ENCODE results near the gene ATRIP. TPM values are rescaled to one million over a fixed set of nuclear protein-coding genes. Genes with fewer than 3 reads are reported as not detected.

ATRIP gene
- total and polyA plus RNA-seq, 10 of the 15 experiments (the other 5 are each of a cell fraction or from before 2014, with no cell fraction given): 1.4 to 16.0 (median 10.1) TPM

DNA sequence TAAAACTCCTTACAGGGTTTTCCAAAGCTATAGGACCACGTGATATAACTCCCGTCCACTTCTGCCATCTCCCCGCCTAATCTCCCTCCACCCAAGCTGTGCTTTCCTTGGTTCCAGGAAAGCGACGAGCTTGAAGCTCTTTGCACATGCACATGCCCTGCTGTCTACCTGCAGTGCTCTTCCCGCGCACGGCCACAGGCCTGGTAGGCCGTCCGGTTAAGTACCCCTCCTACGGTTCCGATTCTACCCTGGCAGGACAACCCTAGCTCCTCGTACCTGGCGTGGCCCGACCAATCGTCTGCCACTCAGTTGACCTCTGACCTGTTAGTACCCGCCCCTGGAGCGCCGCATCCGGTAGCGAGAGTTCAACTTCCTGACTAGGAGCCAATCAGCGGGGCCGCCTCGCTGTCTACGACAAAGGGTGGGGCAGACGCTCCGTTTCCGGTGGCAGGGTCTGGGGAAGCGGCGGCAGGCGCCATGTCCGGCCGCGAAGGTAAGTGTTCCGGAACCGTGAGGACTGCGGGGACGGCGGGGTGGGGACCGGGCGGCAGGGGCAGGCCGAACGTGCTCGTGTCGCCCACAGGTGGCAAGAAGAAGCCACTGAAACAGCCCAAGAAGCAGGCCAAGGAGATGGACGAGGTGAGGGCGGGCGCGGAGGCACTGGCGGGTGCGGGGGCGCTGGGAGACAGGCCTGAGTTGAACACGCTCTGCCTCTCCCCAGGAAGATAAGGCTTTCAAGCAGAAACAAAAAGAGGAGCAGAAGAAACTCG is 6.5 kb upstream of the ATRIP start, which contains the start of the genes CCDC51 and TMA7 (continued):
- TF ChIP-seq, protein P1, sequence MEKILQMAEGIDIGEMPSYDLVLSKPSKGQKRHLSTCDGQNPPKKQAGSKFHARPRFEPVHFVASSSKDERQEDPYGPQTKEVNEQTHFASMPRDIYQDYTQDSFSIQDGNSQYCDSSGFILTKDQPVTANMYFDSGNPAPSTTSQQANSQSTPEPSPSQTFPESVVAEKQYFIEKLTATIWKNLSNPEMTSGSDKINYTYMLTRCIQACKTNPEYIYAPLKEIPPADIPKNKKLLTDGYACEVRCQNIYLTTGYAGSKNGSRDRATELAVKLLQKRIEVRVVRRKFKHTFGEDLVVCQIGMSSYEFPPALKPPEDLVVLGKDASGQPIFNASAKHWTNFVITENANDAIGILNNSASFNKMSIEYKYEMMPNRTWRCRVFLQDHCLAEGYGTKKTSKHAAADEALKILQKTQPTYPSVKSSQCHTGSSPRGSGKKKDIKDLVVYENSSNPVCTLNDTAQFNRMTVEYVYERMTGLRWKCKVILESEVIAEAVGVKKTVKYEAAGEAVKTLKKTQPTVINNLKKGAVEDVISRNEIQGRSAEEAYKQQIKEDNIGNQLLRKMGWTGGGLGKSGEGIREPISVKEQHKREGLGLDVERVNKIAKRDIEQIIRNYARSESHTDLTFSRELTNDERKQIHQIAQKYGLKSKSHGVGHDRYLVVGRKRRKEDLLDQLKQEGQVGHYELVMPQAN (conservative IDR thresholded peaks at IDR 0.05): peak; percentile 50
- TF ChIP-seq, protein P2, sequence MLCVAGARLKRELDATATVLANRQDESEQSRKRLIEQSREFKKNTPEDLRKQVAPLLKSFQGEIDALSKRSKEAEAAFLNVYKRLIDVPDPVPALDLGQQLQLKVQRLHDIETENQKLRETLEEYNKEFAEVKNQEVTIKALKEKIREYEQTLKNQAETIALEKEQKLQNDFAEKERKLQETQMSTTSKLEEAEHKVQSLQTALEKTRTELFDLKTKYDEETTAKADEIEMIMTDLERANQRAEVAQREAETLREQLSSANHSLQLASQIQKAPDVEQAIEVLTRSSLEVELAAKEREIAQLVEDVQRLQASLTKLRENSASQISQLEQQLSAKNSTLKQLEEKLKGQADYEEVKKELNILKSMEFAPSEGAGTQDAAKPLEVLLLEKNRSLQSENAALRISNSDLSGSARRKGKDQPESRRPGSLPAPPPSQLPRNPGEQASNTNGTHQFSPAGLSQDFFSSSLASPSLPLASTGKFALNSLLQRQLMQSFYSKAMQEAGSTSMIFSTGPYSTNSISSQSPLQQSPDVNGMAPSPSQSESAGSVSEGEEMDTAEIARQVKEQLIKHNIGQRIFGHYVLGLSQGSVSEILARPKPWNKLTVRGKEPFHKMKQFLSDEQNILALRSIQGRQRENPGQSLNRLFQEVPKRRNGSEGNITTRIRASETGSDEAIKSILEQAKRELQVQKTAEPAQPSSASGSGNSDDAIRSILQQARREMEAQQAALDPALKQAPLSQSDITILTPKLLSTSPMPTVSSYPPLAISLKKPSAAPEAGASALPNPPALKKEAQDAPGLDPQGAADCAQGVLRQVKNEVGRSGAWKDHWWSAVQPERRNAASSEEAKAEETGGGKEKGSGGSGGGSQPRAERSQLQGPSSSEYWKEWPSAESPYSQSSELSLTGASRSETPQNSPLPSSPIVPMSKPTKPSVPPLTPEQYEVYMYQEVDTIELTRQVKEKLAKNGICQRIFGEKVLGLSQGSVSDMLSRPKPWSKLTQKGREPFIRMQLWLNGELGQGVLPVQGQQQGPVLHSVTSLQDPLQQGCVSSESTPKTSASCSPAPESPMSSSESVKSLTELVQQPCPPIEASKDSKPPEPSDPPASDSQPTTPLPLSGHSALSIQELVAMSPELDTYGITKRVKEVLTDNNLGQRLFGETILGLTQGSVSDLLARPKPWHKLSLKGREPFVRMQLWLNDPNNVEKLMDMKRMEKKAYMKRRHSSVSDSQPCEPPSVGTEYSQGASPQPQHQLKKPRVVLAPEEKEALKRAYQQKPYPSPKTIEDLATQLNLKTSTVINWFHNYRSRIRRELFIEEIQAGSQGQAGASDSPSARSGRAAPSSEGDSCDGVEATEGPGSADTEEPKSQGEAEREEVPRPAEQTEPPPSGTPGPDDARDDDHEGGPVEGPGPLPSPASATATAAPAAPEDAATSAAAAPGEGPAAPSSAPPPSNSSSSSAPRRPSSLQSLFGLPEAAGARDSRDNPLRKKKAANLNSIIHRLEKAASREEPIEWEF (IDR thresholded peaks at IDR 0.05; ENCODE audit: insufficient replicate concordance, low read depth, low read length): no peak
- TF ChIP-seq HDGF (IDR thresholded peaks at IDR 0.05): peak; percentile 88; the same call in 1 of the 2 replicates
- TF ChIP-seq CBFB (IDR thresholded peaks at IDR 0.05; ENCODE audit: low read depth): peak; percentile 50; the same call in 1 of the 2 replicates
- no peak for TF ChIP-seq STAT3 (IDR thresholded peaks at IDR 0.05; ENCODE audit: low read depth, low read length)
- TF ChIP-seq, protein P3, sequence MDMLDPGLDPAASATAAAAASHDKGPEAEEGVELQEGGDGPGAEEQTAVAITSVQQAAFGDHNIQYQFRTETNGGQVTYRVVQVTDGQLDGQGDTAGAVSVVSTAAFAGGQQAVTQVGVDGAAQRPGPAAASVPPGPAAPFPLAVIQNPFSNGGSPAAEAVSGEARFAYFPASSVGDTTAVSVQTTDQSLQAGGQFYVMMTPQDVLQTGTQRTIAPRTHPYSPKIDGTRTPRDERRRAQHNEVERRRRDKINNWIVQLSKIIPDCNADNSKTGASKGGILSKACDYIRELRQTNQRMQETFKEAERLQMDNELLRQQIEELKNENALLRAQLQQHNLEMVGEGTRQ (IDR thresholded peaks at IDR 0.05; ENCODE audit: borderline replicate concordance, low read depth, low read length): peak; percentile 28; the same call in 1 of the 2 replicates
- TF ChIP-seq SUZ12 (IDR thresholded peaks at IDR 0.05; ENCODE audit: unreplicated experiment): no peak
- peak; percentile 88; the same call in 1 of the 2 replicates for TF ChIP-seq SMAD5 (IDR thresholded peaks at IDR 0.05; ENCODE audit: low read depth)
- TF ChIP-seq NR2C2 (IDR thresholded peaks at IDR 0.05; ENCODE audit: borderline replicate concordance, control insufficient read depth, insufficient read length, low read depth): peak; percentile 94

Data from GM12878 (cell line).